GM21825 (cell line): ENCODE measurements around the gene HMGN4.

Source experiments
- ATAC-seq: cut with Tn5 transposase; IDR thresholded peaks from one replicate; pipeline ENCODE4 v1.9.1; 2021; ENCODE audit warnings: mild to moderate bottlenecking, moderate library complexity; ENCODE audit not compliant: unreplicated experiment

The HMGN4 gene

GRCh38 chr6:26576929-26577719 is 39.0 kb downstream of the HMGN4 start:
- ATAC-seq = no peak

- ATAC-seq = no peak
Measured at GRCh38 chr6:26577720-26578072, 39.5 kb downstream of the HMGN4 start.

GRCh38 chr6:26578279-26578678 is 40.1 kb downstream of the HMGN4 start:
- no peak for ATAC-seq

GRCh38 chr6:26578741-26579140 is 40.6 kb downstream of the HMGN4 start:
- ATAC-seq = no peak

- no peak for ATAC-seq
Measured at GRCh38 chr6:26581164-26581915, 43.2 kb downstream of the HMGN4 start.

GRCh38 chr6:26588965-26589364 is 50.8 kb downstream of the HMGN4 start:
- ATAC-seq = no peak

- no peak for ATAC-seq
Measured at GRCh38 chr6:26592649-26593048, 54.5 kb downstream of the HMGN4 start.

GRCh38 chr6:26593278-26594130 is 55.3 kb downstream of the HMGN4 start:
- ATAC-seq = no peak

- ATAC-seq = no peak
Measured at GRCh38 chr6:26594131-26594498, 55.9 kb downstream of the HMGN4 start.

- no peak for ATAC-seq
Measured at GRCh38 chr6:26594730-26595632, 56.8 kb downstream of the HMGN4 start.

GRCh38 chr6:26595669-26596269 is 57.6 kb downstream of the HMGN4 start:
- peak; percentile 53 for ATAC-seq
